Effector memory CD4-positive, alpha-beta T cell (primary cell): ENCODE data around the gene RFTN1.

Experiments
- DNase-seq, 3 donors: peaks; one replicate each; pipeline ENCODE4 v3.0.0-alpha.2; 2020
- H3K27ac ChIP-seq: 2 replicates; pipeline ENCODE4 v1.7.0; 2013; ENCODE audit warnings: mild to moderate bottlenecking, low read length, moderate library complexity; ENCODE audit not compliant: insufficient read depth, poor library complexity, severe bottlenecking
- H3K27me3 ChIP-seq: replicated peaks from 2 replicates; pipeline ENCODE4 v1.7.0; 2013; ENCODE audit warnings: mild to moderate bottlenecking, low read length; ENCODE audit not compliant: insufficient read depth, control insufficient read depth, poor library complexity, severe bottlenecking
- H3K36me3 ChIP-seq: 2 replicates; pipeline ENCODE4 v1.7.0; 2013; ENCODE audit warnings: mild to moderate bottlenecking, low read length, moderate library complexity; ENCODE audit not compliant: control insufficient read depth, insufficient read depth
- H3K4me1 ChIP-seq: 2 replicates; pipeline ENCODE4 v1.7.0; 2013; ENCODE audit warnings: low read length, mild to moderate bottlenecking; ENCODE audit not compliant: control insufficient read depth, insufficient read depth, poor library complexity, severe bottlenecking
- H3K4me3 ChIP-seq: 2 replicates; pipeline ENCODE4 v1.7.0; 2013; ENCODE audit warnings: low read length, low read depth, mild to moderate bottlenecking; ENCODE audit not compliant: insufficient read depth, poor library complexity, severe bottlenecking
- H3K9me3 ChIP-seq: 2 replicates; pipeline ENCODE4 v1.7.0; 2013; ENCODE audit warnings: mild to moderate bottlenecking, low read length, moderate library complexity; ENCODE audit not compliant: control insufficient read depth

Gene RFTN1

DNA sequence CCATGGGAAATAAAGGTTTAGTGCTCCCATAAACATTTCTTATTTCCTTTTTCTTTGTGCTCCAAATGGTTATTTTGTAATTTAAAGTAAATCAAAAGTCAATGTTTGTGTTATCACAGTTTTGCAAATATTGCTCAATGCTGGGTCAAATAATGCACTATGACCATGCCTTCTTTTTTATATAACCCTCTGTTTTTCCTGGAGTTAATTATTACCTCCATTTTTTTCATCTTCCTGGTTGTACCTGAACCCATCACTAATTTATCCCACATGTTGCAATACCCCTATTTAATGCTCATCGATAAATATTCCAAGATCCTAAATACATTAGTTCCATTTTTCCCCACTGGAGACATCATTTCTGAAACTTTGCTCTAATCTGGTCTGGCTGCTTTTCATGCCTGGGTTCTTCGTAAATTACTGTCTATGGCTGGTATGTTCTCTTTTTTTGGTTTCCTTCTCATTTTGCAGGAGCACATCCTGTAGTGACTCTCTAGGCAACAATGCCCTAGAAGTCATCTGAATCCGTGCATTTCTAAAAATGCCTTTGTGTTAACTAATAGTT is 182.1 kb downstream of the RFTN1 start:
- Histone ChIP-seq H3K4me3 (no peak overlapping the region), H3K4me1 (no peaks in the 10 kb centered on the region), H3K27me3 (no peaks in the 10 kb centered on the region), H3K27ac (no peak overlapping the region), H3K36me3 (peaks cover 65% of the 10 kb centered on the region), H3K9me3 (peaks cover 9% of the 10 kb centered on the region)
- no peak for DNase-seq

DNA sequence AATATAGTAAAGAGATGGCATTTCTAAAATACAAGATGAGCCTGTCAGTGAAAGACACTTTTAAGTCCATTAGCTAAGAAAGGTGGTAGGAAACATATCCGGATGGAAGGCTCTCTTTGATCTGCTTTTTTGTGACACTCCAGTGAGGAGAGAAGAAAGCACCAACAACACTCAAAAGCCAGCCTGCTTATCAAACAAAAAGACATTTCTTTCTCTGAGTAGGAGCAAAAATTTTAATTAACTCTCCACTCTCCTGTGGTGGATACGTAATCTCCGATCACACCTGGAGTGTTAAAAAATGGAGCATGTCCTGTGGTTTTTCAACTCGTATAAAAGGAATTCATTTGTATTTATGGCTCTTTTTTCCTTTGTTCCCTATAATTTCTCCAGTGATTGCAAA is 183.1 kb downstream of the RFTN1 start:
- Histone ChIP-seq H3K4me3 (no peak overlapping the region), H3K9me3 (peaks cover 9% of the 10 kb centered on the region), H3K4me1 (no peaks in the 10 kb centered on the region), H3K27me3 (no peaks in the 10 kb centered on the region), H3K27ac (no peak overlapping the region), H3K36me3 (peaks cover 74% of the 10 kb centered on the region)
- DNase-seq, result no peak

DNA sequence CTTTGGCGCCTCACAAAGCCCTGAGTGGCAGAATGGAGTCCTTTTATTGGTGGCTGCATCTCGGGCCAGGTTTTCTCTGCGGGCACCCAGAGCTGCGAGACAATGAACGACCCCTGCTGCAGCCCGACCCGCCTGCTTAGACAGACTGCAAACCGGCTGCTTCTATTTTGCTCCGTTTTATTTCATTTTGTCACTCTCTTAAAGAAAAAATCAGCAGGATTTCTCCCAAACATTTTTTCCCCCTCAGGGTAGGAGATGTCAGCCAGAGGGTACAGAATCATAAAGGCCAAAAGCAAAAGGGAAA is 183.7 kb downstream of the RFTN1 start:
- Histone ChIP-seq H3K36me3 (peaks cover 80% of the 10 kb centered on the region), H3K4me3 (no peak overlapping the region), H3K4me1 (no peaks in the 10 kb centered on the region), H3K27me3 (no peaks in the 10 kb centered on the region), H3K27ac (no peak overlapping the region), H3K9me3 (peaks cover 9% of the 10 kb centered on the region)
- DNase-seq, result no peak

DNA sequence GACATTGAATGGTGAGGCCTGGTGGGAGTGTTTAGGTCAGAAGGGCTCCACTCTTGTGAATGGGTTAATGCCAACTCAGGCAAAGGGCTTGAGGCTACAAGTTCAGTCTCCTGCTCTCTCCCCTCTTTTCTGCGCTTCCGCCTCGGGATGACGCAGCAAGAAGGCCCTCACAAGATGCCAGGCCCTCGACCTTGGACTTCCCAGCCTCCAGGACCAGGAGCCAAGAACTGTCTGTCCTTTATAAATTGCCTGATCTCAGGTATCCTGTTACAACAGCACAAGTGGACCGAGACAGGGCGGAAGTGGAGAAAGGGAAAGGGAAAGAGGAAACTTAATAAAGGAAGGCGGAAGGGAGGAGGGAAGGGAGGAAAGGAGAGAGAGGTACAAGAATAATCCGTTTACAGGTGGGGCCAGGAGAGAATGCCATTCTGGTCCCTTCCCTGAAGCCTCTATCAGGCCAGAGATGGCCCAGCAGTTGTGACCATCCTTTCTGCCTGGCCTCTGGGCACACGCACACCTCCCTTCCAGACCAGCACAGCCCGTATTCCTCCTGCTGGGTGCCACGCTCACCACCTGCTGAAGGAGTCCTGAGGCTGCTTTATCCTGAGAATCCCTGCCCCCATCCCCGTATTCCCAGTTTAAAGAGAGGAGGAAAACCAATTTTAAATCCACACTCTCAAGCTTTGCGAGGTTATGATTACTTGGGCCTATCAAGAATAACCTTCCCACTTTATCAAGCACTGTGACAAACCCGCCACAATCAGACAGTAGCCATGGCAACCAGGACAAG is 184.3 kb downstream of the RFTN1 start:
- no peak overlapping the region for H3K27ac ChIP-seq
- H3K4me3 ChIP-seq, result no peak overlapping the region
- H3K9me3 ChIP-seq, result peaks cover 9% of the 10 kb centered on the region
- no peaks in the 10 kb centered on the region for H3K4me1 ChIP-seq
- no peak for DNase-seq
- peaks cover 76% of the 10 kb centered on the region for H3K36me3 ChIP-seq
- H3K27me3 ChIP-seq, result no peaks in the 10 kb centered on the region

DNA sequence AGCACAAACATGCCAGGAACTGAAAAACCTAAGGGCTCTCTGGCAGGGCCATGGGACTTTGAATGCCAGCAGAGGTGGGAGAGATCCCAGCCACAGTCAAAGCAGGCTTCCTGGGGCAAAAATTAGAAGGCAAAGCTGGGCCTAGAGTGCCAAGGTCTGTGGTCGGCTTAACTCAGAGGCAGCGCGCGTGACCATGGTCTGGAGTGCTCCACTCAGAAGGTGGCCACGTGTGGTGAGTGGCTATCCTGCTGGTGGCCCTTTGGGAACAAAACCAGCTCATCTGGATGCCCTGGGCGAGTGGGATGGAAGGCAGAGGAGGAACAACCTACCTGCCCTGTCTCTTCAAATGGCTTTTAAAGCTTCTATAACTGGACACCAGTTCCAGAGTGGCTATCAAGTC is 185.4 kb downstream of the RFTN1 start:
- no peak for DNase-seq
- H3K4me1 ChIP-seq, result no peaks in the 10 kb centered on the region
- H3K27ac ChIP-seq, result no peak overlapping the region
- no peaks in the 10 kb centered on the region for H3K27me3 ChIP-seq
- H3K36me3 ChIP-seq, result peaks cover 83% of the 10 kb centered on the region
- H3K9me3 ChIP-seq, result peaks cover 9% of the 10 kb centered on the region
- H3K4me3 ChIP-seq, result no peak overlapping the region

DNA sequence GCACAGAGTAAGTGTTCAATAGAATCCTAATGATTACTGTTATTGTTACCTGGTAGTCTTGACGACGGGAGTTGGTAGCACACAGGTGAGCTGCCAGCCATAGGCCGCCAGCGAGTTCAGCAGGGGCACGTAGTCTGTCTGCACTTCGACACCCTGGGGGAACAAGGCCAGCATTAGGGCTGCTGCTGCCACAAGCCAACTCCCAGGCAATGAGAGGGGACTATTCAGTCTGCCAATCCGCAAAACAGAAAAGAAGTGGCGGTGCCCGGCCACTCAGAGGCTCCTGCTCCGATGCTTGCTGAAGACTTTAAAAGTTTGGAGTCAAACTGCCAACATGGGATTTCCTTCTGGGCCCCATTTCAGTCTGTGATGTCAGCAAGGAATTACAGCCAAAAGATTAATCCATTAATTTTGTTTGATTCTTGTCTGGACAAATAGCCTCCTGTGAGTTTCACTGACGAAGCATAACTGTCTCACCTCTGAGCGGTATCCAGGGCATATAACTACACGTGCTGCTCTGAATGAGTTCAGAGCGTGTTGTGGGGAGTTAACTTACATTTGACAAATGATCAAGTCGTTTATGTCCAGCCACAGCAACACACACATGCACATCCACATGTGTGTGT is 186.7 kb downstream of the RFTN1 start:
- Histone ChIP-seq H3K4me3 (no peak overlapping the region), H3K4me1 (no peaks in the 10 kb centered on the region), H3K36me3 (peaks cover 86% of the 10 kb centered on the region), H3K27ac (no peak overlapping the region), H3K27me3 (no peaks in the 10 kb centered on the region), H3K9me3 (peaks cover 9% of the 10 kb centered on the region)
- no peak for DNase-seq

DNA sequence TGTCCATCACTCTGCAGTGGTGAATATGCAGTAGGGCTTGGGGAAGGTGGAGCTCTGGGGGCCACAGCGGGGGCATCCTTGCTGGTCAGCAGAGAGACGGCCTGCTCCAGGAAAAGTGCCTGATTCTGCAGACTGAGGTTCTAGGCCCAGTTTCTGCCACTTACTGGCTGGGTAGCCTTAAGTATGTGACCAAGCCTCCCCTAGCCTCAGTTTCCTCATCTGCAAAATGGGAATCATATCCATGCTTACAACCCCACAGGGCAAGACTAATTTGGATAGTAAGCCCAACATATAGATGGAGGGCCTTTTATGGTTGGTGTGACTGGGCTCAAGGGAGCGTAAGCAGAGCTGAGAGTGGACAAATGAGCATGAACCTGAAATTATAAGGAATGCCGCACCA is 187.6 kb downstream of the RFTN1 start:
- peaks cover under 1% of the 10 kb centered on the region for H3K9me3 ChIP-seq
- no peaks in the 10 kb centered on the region for H3K4me1 ChIP-seq
- peaks cover 87% of the 10 kb centered on the region for H3K36me3 ChIP-seq
- no peak overlapping the region for H3K27ac ChIP-seq
- H3K4me3 ChIP-seq, result no peak overlapping the region
- no peaks in the 10 kb centered on the region for H3K27me3 ChIP-seq
- DNase-seq, result no peak

DNA sequence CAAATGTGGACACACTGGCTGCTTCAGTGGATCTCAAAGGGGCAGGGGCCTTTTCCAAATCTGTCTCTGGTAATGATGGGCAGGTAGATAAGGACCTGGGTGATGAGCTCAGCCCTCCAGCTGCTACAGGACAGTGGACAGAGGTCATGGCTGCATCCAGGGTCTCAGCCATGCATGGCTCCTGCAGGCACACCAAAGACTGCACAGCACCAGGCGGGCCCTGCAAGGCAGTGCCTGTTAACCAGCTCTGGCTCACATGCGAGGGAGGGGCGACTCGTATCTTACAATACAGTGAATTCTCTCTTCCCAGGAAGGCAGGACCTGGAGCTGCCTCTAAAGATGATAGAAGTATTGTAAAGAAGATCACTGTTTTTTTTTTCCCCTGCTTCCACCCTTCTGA is 189.8 kb downstream of the RFTN1 start:
- Histone ChIP-seq H3K27me3 (no peaks in the 10 kb centered on the region), H3K36me3 (peaks cover 82% of the 10 kb centered on the region), H3K4me1 (peaks cover 9% of the 10 kb centered on the region), H3K27ac (no peak overlapping the region), H3K4me3 (no peak overlapping the region), H3K9me3 (no peaks in the 10 kb centered on the region)
- DNase-seq, result no peak

DNA sequence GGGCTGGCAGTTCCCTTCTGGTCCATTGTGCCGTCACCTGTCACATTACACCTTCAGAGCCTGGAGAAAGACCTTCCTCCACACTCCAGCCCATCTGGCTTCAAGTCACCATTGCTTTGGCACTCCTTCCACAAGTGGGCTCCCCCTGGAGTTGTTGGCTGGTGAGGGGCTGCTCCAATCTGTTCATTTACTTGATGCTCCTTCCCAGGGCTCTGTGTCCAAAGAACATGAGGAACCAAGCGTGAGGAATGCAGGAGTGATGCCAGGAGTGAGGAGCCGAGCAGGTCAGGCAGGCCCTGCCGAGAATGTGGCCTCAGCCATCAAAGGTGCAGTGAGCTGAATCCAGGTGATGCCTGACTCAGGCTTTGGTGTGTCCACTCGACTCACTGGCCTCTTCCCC is 191.3 kb downstream of the RFTN1 start:
- no peak for DNase-seq
- Histone ChIP-seq H3K36me3 (peaks cover 82% of the 10 kb centered on the region), H3K27me3 (no peaks in the 10 kb centered on the region)

DNA sequence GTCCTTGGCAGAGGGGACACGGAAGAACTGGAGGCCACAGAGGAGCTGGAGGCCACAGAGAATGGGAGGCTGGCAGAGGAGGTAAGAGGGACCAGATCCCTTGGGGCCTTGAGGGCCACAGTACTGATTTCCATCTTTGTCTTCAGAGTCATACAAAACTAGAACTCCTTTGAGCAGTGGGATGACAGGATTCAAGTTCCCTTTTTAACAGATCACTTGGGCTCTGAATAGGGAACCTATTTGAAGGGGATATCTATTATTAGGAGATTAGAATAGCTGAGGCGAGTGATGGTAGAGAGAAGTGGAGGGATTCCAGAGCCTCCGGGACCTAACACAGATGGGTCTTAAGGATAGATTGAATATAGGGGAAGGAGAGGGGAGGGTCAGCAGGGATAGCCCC is 192.8 kb downstream of the RFTN1 start:
- Histone ChIP-seq H3K4me3 (no peak overlapping the region), H3K4me1 (peaks cover 38% of the 10 kb centered on the region), H3K9me3 (no peaks in the 10 kb centered on the region), H3K27ac (no peak overlapping the region), H3K27me3 (no peaks in the 10 kb centered on the region), H3K36me3 (peaks cover 75% of the 10 kb centered on the region)
- no peak for DNase-seq

More for the DNA sequence above, 191.3 kb downstream of the RFTN1 start:
- Histone ChIP-seq H3K4me1 (peaks cover 24% of the 10 kb centered on the region), H3K4me3 (no peak overlapping the region), H3K27ac (no peak overlapping the region), H3K9me3 (no peaks in the 10 kb centered on the region)
